ENCODE data around the gene CADM1. TPM values are rescaled to one million over a fixed set of nuclear protein-coding genes. Genes with fewer than 3 reads are reported as not detected.

Gene CADM1
- total and polyA plus RNA-seq, 2 experiments from 2014 or later: 48.4 to 54.3 TPM

GRCh38 chr11:115153731-115154354 is 350.4 kb downstream of the CADM1 start:
- H3K9me3 ChIP-seq (ENCODE audit: low read depth): no peaks in the 10 kb centered on the region
- H3K36me3 ChIP-seq (replicated peaks; ENCODE audit: insufficient read depth, low read depth): no peaks in the 10 kb centered on the region
- peaks cover 4% of the 10 kb centered on the region for H3K4me1 ChIP-seq (ENCODE audit: insufficient read depth)
- no peaks in the 10 kb centered on the region for H3K79me2 ChIP-seq
- H2AFZ ChIP-seq: no peak overlapping the region
- no peak overlapping the region for H3K4me2 ChIP-seq
- peaks cover 6% of the 10 kb centered on the region for H3K27me3 ChIP-seq
- DNase-seq (ENCODE audit: low spot score): no peak
- 97% methylated on average over 39 of the region's 39 CpGs for WGBS (ENCODE audit: low lambda C conversion rate, missing lambda C conversion rate)
- no peak overlapping the region for H3K4me3 ChIP-seq
- no peaks in the 10 kb centered on the region for H4K20me1 ChIP-seq (ENCODE audit: insufficient read depth, poor library complexity, severe bottlenecking)
- no peak for TF ChIP-seq EZH2 (IDR thresholded peaks at IDR 0.05; ENCODE audit: borderline replicate concordance)
- TF ChIP-seq EZH2phosphoT487 (IDR thresholded peaks at IDR 0.05; ENCODE audit: low read depth, severe bottlenecking, unreplicated experiment): no peak
- no peak for TF ChIP-seq CTCF (IDR thresholded peaks at IDR 0.05; ENCODE audit: poor library complexity)
- no peaks in the 10 kb centered on the region for H3K9me2 ChIP-seq (replicated peaks; ENCODE audit: insufficient read depth)
- no peak overlapping the region for H3K27ac ChIP-seq

GRCh38 chr11:115153135-115153534 is 351.1 kb downstream of the CADM1 start:
- no peaks in the 10 kb centered on the region for H3K79me2 ChIP-seq
- WGBS (ENCODE audit: low lambda C conversion rate, missing lambda C conversion rate): 83% methylated on average over 8 of the region's 8 CpGs
- H3K4me2 ChIP-seq: no peak overlapping the region
- no peaks in the 10 kb centered on the region for H3K27me3 ChIP-seq
- H3K9me3 ChIP-seq (ENCODE audit: low read depth): no peaks in the 10 kb centered on the region
- H3K9me2 ChIP-seq (replicated peaks; ENCODE audit: insufficient read depth): no peaks in the 10 kb centered on the region
- no peak overlapping the region for H2AFZ ChIP-seq
- H3K27ac ChIP-seq: no peak overlapping the region
- DNase-seq (ENCODE audit: low spot score): no peak
- peaks cover 4% of the 10 kb centered on the region for H3K4me1 ChIP-seq (ENCODE audit: insufficient read depth)
- H4K20me1 ChIP-seq (ENCODE audit: insufficient read depth, poor library complexity, severe bottlenecking): no peaks in the 10 kb centered on the region
- TF ChIP-seq EZH2 (IDR thresholded peaks at IDR 0.05; ENCODE audit: borderline replicate concordance): no peak
- no peak for TF ChIP-seq EZH2phosphoT487 (IDR thresholded peaks at IDR 0.05; ENCODE audit: low read depth, severe bottlenecking, unreplicated experiment)
- H3K36me3 ChIP-seq (replicated peaks; ENCODE audit: insufficient read depth, low read depth): no peaks in the 10 kb centered on the region
- H3K4me3 ChIP-seq: no peak overlapping the region

GRCh38 chr11:115151010-115151409 is 353.2 kb downstream of the CADM1 start:
- TF ChIP-seq EZH2phosphoT487 (IDR thresholded peaks at IDR 0.05; ENCODE audit: low read depth, severe bottlenecking, unreplicated experiment) (no peak), CTCF (IDR thresholded peaks at IDR 0.05; ENCODE audit: poor library complexity) (no peak), EZH2 (IDR thresholded peaks at IDR 0.05; ENCODE audit: borderline replicate concordance) (no peak)
- H3K27me3 ChIP-seq: no peaks in the 10 kb centered on the region
- H3K4me1 ChIP-seq (ENCODE audit: insufficient read depth): no peaks in the 10 kb centered on the region
- H3K36me3 ChIP-seq (replicated peaks; ENCODE audit: insufficient read depth, low read depth): no peaks in the 10 kb centered on the region
- no peaks in the 10 kb centered on the region for H4K20me1 ChIP-seq (ENCODE audit: insufficient read depth, poor library complexity, severe bottlenecking)
- H3K9me3 ChIP-seq (ENCODE audit: low read depth): no peaks in the 10 kb centered on the region
- H3K4me3 ChIP-seq: no peak overlapping the region
- WGBS (ENCODE audit: low lambda C conversion rate, missing lambda C conversion rate): 80% methylated on average over 1 of the region's 1 CpG
- no peaks in the 10 kb centered on the region for H3K79me2 ChIP-seq
- H3K27ac ChIP-seq: no peak overlapping the region
- H2AFZ ChIP-seq: no peak overlapping the region
- no peak for DNase-seq (ENCODE audit: low spot score)
- no peak overlapping the region for H3K4me2 ChIP-seq
- no peaks in the 10 kb centered on the region for H3K9me2 ChIP-seq (replicated peaks; ENCODE audit: insufficient read depth)

GRCh38 chr11:115148691-115149090 is 355.5 kb downstream of the CADM1 start:
- DNase-seq (ENCODE audit: low spot score): no peak
- no peak overlapping the region for H2AFZ ChIP-seq
- 77% methylated on average over 2 of the region's 2 CpGs for WGBS (ENCODE audit: low lambda C conversion rate, missing lambda C conversion rate)

More at GRCh38 chr11:115148691-115149090, 355.5 kb downstream of the CADM1 start:
- TF ChIP-seq EZH2 (IDR thresholded peaks at IDR 0.05; ENCODE audit: borderline replicate concordance) (no peak), CTCF (IDR thresholded peaks at IDR 0.05; ENCODE audit: poor library complexity) (no peak), EZH2phosphoT487 (IDR thresholded peaks at IDR 0.05; ENCODE audit: low read depth, severe bottlenecking, unreplicated experiment) (no peak)
- Histone ChIP-seq H3K9me3 (ENCODE audit: low read depth) (no peaks in the 10 kb centered on the region), H3K36me3 (replicated peaks; ENCODE audit: insufficient read depth, low read depth) (no peaks in the 10 kb centered on the region), H3K4me2 (no peak overlapping the region), H3K79me2 (no peaks in the 10 kb centered on the region), H4K20me1 (ENCODE audit: insufficient read depth, poor library complexity, severe bottlenecking) (no peaks in the 10 kb centered on the region), H3K27ac (no peak overlapping the region), H3K4me3 (no peak overlapping the region), H3K27me3 (no peaks in the 10 kb centered on the region), H3K4me1 (ENCODE audit: insufficient read depth) (no peaks in the 10 kb centered on the region), H3K9me2 (replicated peaks; ENCODE audit: insufficient read depth) (no peaks in the 10 kb centered on the region)
